ENCODE data around the gene HERPUD1.
"Not testable (repeated sequence)": the region's sequence is repeated elsewhere in the genome, so short reads cannot be mapped to it uniquely, and the experiment has no call there.

Gene HERPUD1

DNA sequence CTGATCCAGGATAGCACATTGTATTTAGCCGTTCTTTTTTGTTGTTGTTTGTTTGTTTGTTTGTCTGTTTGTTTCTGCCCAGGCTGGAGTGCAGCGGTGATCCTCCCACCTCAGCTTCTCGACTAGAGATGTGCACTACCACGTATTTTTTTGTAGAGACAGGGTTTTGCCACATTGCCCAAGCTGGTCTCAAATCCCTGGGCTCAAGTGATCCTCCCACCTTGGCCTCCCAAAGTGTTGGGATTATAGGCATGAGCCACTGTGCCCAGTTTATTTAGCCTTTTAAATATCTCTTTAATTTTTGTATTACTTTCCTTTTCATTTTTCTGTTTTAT is 48.2 kb downstream of the HERPUD1 start:
- Histone ChIP-seq H3K9me3 (ENCODE audit: insufficient read depth, low read depth, low read length) (no peaks in the 10 kb centered on the region), H3K9ac (ENCODE audit: low read depth, low read length) (no peak overlapping the region), H3K27me3 (ENCODE audit: insufficient read depth, low read length) (no peaks in the 10 kb centered on the region), H3K4me3 (ENCODE audit: low read length) (no peak overlapping the region), H3K36me3 (ENCODE audit: insufficient read depth, low read depth, low read length) (no peaks in the 10 kb centered on the region), H3K4me1 (ENCODE audit: insufficient read depth, low read length) (no peaks in the 10 kb centered on the region), H3K27ac (ENCODE audit: low read length) (no peak overlapping the region)

DNA sequence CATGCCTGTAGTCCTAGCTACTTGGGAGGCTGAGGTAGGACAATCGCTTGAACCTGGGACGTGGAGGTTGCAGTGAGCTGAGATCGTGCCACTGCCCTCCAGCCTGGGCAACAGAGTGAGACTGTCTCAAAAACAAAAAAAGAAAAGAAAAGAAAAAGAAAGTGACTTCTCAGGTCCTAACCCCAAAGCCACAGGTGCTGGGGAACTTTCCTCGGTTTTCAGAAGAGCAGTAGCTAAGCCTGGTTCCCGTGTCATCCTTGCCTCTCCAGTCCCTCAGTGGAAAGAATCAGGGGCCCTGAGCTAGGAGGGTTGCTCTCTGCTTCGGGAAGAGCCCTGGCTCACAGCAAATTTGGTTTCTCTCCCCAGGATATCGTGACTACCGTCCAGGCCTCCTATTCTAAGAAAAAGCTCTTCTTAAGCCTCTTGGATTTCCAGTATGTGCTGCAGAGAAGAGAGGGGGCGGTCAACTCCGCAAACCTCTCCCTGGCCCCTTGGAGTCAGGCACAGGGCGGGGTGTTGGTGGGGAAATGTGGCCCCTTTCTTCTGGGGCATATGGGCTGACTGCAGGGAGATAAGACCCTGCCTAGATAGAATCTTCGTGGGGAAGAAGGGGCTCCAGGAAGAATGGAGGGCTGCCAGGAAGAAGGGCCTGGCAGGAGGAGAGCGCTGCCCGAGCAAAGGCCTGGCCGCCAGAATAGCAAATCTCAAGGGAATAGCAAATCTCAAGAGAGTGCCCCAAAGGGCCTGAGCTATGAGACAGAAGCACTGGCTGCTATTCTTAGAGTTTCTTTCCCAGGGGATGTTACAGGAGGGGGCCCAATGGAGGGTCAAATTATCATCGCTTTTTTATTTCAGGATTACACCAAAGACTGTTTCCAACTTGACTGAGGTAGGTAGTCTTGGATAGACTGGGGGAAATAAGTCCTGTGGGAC is 49.1 kb downstream of the HERPUD1 start:
- no peaks in the 10 kb centered on the region for H3K4me1 ChIP-seq (ENCODE audit: insufficient read depth, low read length)
- H3K36me3 ChIP-seq (ENCODE audit: insufficient read depth, low read depth, low read length), result no peaks in the 10 kb centered on the region
- no peak overlapping the region for H3K27ac ChIP-seq (ENCODE audit: low read length)
- H3K9me3 ChIP-seq (ENCODE audit: insufficient read depth, low read depth, low read length), result no peaks in the 10 kb centered on the region
- no peak overlapping the region for H3K9ac ChIP-seq (ENCODE audit: low read depth, low read length)
- H3K27me3 ChIP-seq (ENCODE audit: insufficient read depth, low read length), result no peaks in the 10 kb centered on the region
- H3K4me3 ChIP-seq (ENCODE audit: low read length), result no peak overlapping the region

DNA sequence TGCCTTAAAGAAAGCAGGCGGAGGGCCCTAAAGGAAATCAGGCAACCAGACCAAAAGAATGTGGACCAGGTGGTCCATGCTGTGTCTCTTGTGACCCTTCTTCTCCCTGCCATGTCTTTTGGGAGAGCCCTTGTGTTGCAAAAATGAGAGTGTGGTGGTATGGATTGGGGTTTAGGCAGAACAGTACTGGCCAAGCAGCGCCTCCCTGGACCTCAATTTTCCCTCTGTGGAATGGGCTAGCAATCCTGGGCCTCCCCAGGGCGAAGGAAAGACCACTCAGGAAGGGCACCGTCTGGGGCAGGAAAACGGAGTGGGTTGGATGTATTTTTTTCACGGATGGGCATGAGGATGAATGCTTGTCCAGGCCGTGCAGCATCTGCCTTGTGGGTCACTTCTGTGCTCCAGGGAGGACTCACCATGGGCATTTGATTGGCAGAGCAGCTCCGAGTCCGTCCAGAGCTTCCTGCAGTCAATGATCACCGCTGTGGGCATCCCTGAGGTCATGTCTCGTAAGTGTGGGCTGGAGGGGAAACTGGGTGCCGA is 49.9 kb downstream of the HERPUD1 start:
- Histone ChIP-seq H3K27me3 (ENCODE audit: insufficient read depth, low read length) (no peaks in the 10 kb centered on the region), H3K9me3 (ENCODE audit: insufficient read depth, low read depth, low read length) (no peaks in the 10 kb centered on the region), H3K36me3 (ENCODE audit: insufficient read depth, low read depth, low read length) (no peaks in the 10 kb centered on the region), H3K4me1 (ENCODE audit: insufficient read depth, low read length) (no peaks in the 10 kb centered on the region), H3K27ac (ENCODE audit: low read length) (no peak overlapping the region), H3K4me3 (ENCODE audit: low read length) (no peak overlapping the region), H3K9ac (ENCODE audit: low read depth, low read length) (no peak overlapping the region)

DNA sequence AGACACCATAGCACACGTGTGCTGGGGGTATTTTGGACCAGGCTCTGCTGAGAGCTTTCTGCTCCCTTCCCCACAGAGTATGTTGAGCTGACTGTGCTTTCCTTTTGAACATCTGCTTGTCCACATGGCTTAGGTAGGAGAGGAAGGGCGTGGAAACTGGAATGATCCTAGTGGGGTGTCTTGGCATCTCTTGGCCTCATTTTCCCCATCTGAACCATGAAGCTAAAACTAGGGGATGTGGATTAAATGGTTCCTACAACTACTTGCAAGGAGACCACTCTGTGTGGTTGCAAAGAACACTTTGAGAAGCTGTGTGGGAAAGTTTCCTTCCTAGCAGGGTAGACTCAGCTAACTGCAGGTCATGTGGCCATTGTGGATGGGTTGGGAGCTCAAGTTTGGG is 50.8 kb downstream of the HERPUD1 start:
- Histone ChIP-seq H3K27ac (ENCODE audit: low read length) (no peak overlapping the region), H3K4me1 (ENCODE audit: insufficient read depth, low read length) (no peaks in the 10 kb centered on the region), H3K9ac (ENCODE audit: low read depth, low read length) (no peak overlapping the region), H3K9me3 (ENCODE audit: insufficient read depth, low read depth, low read length) (no peaks in the 10 kb centered on the region), H3K27me3 (ENCODE audit: insufficient read depth, low read length) (peaks cover 4% of the 10 kb centered on the region), H3K4me3 (ENCODE audit: low read length) (no peak overlapping the region), H3K36me3 (ENCODE audit: insufficient read depth, low read depth, low read length) (no peaks in the 10 kb centered on the region)

DNA sequence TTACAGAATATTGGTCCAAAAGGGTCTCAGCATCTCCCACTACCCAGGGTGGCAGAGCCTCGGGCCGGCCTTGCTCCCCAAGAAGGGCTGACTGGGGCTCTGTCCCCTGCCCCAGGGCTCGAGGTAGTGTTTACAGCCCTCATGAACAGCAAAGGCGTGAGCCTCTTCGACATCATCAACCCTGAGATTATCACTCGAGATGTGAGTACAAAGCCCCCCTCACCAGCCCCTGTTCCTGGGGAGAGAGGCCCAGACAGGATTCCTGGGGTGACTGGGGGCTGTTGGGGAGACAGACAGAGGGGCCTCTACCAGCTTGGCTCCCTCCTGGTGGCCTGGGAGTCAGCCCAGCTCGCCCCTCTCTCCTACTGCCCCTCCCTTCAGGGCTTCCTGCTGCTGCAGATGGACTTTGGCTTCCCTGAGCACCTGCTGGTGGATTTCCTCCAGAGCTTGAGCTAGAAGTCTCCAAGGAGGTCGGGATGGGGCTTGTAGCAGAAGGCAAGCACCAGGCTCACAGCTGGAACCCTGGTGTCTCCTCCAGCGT is 51.3 kb downstream of the HERPUD1 start:
- Histone ChIP-seq H3K4me3 (ENCODE audit: low read length) (no peak overlapping the region), H3K27me3 (ENCODE audit: insufficient read depth, low read length) (peaks cover 10% of the 10 kb centered on the region), H3K27ac (ENCODE audit: low read length) (no peak overlapping the region), H3K9me3 (ENCODE audit: insufficient read depth, low read depth, low read length) (no peaks in the 10 kb centered on the region), H3K36me3 (ENCODE audit: insufficient read depth, low read depth, low read length) (no peaks in the 10 kb centered on the region), H3K4me1 (ENCODE audit: insufficient read depth, low read length) (no peaks in the 10 kb centered on the region), H3K9ac (ENCODE audit: low read depth, low read length) (no peak overlapping the region)

DNA sequence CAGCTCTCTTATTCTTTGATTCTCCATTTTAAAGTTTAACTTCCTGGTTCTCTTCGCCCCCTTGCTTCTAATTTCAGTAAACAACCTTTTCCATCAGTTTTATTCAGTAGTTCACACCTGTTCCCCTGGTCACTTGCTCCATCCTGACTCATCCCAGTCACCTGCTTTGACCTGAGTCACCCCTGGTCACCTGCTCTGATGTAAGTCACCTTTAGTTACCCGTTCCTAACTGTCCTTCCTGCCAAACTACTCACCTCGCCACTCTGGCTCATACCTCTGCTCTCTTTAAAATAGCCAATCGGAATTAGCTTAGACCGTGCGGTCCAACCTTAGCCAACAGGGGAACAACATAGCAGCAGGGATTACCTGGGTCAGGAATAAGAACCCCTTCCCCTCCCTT is 52.7 kb downstream of the HERPUD1 start:
- Histone ChIP-seq H3K4me3 (ENCODE audit: low read length) (no peak overlapping the region), H3K36me3 (ENCODE audit: insufficient read depth, low read depth, low read length) (no peaks in the 10 kb centered on the region), H3K27me3 (ENCODE audit: insufficient read depth, low read length) (peaks cover 24% of the 10 kb centered on the region), H3K9ac (ENCODE audit: low read depth, low read length) (no peak overlapping the region), H3K4me1 (ENCODE audit: insufficient read depth, low read length) (no peaks in the 10 kb centered on the region), H3K27ac (ENCODE audit: low read length) (no peak overlapping the region), H3K9me3 (ENCODE audit: insufficient read depth, low read depth, low read length) (no peaks in the 10 kb centered on the region)

DNA sequence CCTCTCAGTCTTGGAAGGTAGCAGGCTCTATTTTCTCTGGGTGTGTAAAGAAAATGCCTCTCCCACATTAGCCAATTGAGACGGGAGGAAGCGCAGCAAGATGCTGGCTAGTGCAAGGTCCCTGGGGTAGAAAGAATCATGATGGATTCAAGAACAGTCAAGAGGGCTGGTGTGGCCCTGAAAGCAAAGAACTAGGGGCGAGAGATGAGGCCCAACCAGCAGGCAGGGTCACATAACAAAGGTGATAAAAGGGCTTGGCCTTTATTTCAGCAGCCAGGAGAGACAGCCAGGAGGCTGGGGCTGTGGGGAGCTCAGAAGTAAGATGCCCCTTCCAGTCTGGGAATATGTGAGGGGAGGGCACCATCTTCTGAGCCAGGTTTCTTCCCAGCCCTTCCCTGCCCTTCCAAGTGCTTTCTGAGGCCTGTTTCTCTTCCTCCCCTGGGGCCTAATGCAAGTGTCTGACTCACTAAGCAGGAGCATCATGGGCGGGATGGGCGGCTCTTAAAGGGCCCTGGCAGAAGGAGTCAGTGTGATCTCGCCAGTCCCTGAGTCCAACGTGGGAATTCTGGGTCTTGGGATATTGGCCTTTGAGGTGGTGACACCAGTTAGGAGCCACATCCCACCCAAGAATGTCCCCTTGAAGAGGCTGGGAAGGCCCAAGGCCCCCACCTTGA is 53.5 kb downstream of the HERPUD1 start:
- Histone ChIP-seq H3K27ac (ENCODE audit: low read length) (no peak overlapping the region), H3K4me1 (ENCODE audit: insufficient read depth, low read length) (no peaks in the 10 kb centered on the region), H3K4me3 (ENCODE audit: low read length) (no peak overlapping the region), H3K9ac (ENCODE audit: low read depth, low read length) (no peak overlapping the region), H3K9me3 (ENCODE audit: insufficient read depth, low read depth, low read length) (no peaks in the 10 kb centered on the region), H3K36me3 (ENCODE audit: insufficient read depth, low read depth, low read length) (no peaks in the 10 kb centered on the region), H3K27me3 (ENCODE audit: insufficient read depth, low read length) (peaks cover 32% of the 10 kb centered on the region)

DNA sequence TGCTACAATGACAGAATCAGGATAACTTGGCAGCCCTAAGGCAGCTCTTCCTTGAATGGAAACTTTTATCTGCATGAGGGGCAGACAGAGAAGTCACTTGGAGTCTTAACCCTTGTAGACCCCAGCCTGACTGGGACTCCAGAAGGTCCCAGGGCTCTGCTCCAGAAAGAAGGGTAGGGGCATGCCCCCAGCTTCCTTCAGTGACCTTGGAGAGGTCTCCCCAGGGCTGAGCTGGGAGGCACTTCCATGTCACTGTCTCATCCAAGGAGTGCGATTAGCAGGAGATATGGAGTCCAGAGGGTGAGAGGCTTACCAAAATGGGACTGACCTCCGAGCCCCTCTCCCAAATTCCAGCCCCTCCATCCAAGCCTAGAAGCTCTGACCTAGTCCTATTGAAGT is 54.0 kb downstream of the HERPUD1 start:
- H3K9me3 ChIP-seq (ENCODE audit: insufficient read depth, low read depth, low read length), result no peaks in the 10 kb centered on the region
- no peaks in the 10 kb centered on the region for H3K4me1 ChIP-seq (ENCODE audit: insufficient read depth, low read length)
- H3K27me3 ChIP-seq (ENCODE audit: insufficient read depth, low read length), result peaks cover 37% of the 10 kb centered on the region
- H3K4me3 ChIP-seq (ENCODE audit: low read length), result no peak overlapping the region
- H3K27ac ChIP-seq (ENCODE audit: low read length), result no peak overlapping the region
- H3K36me3 ChIP-seq (ENCODE audit: insufficient read depth, low read depth, low read length), result no peaks in the 10 kb centered on the region
- no peak overlapping the region for H3K9ac ChIP-seq (ENCODE audit: low read depth, low read length)

DNA sequence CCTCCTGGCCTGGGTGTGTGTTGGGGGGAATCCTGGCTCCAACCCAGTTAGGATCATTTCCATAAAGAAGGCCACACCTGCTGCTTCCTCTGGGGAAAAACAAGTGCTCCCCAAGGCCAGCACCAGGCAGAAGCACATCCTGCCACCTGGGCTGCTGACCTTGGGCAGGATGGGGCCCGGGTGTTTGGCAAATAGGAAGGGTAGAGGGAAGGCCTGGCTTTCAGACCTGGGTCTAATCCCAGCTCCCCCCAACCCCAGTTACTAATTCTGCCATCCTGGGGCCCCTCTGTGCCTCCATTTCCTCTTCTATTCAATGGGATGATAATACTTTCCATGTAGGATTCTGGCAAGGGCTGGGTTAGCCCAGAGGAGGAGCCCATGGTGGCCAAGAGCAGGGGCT is 54.4 kb downstream of the HERPUD1 start:
- Histone ChIP-seq H3K27me3 (ENCODE audit: insufficient read depth, low read length) (peaks cover 40% of the 10 kb centered on the region), H3K36me3 (ENCODE audit: insufficient read depth, low read depth, low read length) (no peaks in the 10 kb centered on the region), H3K27ac (ENCODE audit: low read length) (no peak overlapping the region), H3K9me3 (ENCODE audit: insufficient read depth, low read depth, low read length) (no peaks in the 10 kb centered on the region), H3K9ac (ENCODE audit: low read depth, low read length) (no peak overlapping the region), H3K4me3 (ENCODE audit: low read length) (no peak overlapping the region), H3K4me1 (ENCODE audit: insufficient read depth, low read length) (no peaks in the 10 kb centered on the region)

DNA sequence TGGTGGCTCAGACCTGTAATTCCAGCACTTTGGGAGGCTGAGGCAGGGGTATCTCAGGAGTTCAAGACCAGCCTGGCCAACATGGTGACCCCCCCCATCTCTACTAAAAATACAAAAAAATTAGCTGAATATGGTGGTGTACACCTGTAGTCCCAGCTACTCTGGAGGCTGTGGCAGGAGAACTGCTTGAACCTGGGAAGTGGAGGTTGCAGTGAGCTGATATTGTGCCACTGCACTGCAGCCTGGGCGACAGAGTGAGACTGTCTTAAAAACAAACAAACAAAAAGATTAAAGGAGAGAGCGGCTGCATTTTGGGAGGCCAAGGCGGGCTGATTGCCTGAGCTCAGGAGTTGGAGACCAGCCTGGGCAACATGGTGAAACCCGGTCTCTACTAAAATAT is 55.0 kb downstream of the HERPUD1 start:
- not testable (repeated sequence) for H3K27ac ChIP-seq (ENCODE audit: low read length); H3K9ac ChIP-seq (ENCODE audit: low read depth, low read length); H3K4me3 ChIP-seq (ENCODE audit: low read length); H3K36me3 ChIP-seq (ENCODE audit: insufficient read depth, low read depth, low read length); H3K4me1 ChIP-seq (ENCODE audit: insufficient read depth, low read length); H3K9me3 ChIP-seq (ENCODE audit: insufficient read depth, low read depth, low read length)
- H3K27me3 ChIP-seq (ENCODE audit: insufficient read depth, low read length), result peaks cover 44% of the 10 kb centered on the region

DNA sequence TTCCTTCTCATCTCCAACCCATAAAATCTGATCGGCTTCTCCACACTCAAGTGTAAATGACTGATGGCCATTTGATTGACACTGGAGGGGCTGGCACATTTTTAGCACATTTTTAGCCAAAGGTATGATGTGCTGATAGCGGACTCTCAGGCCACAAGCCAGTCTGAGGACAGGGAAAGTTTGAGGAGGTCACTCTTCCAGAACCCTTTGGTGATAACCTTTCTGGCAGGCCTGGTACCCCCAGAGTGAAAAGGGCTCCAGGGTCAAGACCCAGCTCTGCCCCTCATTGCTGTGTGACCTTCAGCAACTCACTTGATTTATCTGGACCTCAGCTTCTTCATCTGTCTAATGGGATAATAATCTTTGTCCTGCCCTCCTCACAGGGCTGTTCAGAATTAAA is 55.8 kb downstream of the HERPUD1 start:
- Histone ChIP-seq H3K9ac (ENCODE audit: low read depth, low read length) (no peak overlapping the region), H3K4me1 (ENCODE audit: insufficient read depth, low read length) (no peaks in the 10 kb centered on the region), H3K27ac (ENCODE audit: low read length) (no peak overlapping the region), H3K36me3 (ENCODE audit: insufficient read depth, low read depth, low read length) (no peaks in the 10 kb centered on the region), H3K4me3 (ENCODE audit: low read length) (no peak overlapping the region), H3K27me3 (ENCODE audit: insufficient read depth, low read length) (peaks cover 44% of the 10 kb centered on the region), H3K9me3 (ENCODE audit: insufficient read depth, low read depth, low read length) (no peaks in the 10 kb centered on the region)

Measured in iPS-20b (cell line).